ENCODE data around the gene ISL1. TPM values are rescaled to one million over a fixed set of nuclear protein-coding genes. Genes with fewer than 3 reads are reported as not detected.
A peak's percentile ranks its signal among the peaks of the same experiment; 100 is the strongest.

Gene ISL1
- total RNA-seq, 1 experiment from 2014 or later, result 13.2 TPM

GRCh38 chr5:51386916-51387883 lies 4.0 kb downstream of the ISL1 start:
- DNase-seq (ENCODE audit: low spot score), result no peak

- no peak for DNase-seq (ENCODE audit: low spot score)
Measured at GRCh38 chr5:51387884-51388275, 4.6 kb downstream of the ISL1 start.

DNA sequence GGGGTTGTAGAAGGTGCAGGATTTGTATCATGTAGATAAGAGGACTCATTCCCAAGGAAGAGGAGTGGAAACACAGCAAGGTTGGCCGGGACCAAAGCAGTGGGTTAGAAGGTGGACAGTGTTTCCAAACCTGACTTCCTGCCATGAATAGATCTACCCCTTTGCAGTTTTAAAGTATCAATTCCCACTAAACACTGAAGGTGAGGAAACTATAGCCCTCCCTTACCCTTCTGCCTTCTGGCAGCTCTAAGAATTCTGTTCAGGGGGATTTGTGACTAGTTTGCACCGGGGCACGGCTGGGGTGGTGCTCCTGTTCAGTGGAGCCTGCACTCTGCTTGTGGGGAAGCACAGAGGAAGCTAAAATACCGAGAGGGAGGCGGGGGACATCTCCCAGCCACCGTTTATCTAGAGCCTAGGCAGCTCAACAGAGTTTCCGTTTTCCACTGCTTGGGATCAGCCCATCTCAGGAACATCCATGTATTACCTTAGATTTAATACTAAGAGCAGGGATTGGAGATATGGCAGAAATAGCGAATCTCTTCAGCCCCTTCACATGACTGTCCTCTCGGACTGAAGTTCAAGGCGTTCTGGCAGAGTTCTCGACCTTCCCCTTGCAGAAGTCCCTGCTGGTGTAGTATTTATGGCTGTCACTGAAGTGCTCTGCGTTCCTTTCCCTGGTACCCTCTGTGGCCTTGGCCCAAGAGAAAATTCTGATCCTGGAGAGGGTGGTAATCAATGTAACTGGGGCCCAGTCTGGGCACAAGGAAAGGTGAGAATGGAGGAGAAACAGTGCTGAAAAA lies 5.4 kb downstream of the ISL1 start:
- no peak for DNase-seq (ENCODE audit: low spot score)

DNA sequence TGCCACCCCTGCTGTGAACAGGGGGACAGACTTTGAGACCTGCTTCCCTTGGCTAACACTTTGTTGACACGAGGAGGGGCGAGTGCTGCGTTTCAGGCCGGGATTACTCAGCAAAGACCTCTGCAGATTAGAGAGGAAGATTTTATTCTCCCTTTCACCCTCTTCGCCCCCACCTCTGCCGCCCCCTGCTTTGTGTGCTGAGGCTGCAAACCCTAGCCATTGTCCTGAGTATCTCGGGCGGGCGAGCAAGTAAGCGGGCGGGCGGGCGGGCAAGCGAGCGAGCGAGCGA lies 6.0 kb downstream of the ISL1 start:
- DNase-seq (ENCODE audit: low spot score), result no peak

- no peak for DNase-seq (ENCODE audit: low spot score)
Measured at GRCh38 chr5:51389577-51390463, 6.6 kb downstream of the ISL1 start.

DNA sequence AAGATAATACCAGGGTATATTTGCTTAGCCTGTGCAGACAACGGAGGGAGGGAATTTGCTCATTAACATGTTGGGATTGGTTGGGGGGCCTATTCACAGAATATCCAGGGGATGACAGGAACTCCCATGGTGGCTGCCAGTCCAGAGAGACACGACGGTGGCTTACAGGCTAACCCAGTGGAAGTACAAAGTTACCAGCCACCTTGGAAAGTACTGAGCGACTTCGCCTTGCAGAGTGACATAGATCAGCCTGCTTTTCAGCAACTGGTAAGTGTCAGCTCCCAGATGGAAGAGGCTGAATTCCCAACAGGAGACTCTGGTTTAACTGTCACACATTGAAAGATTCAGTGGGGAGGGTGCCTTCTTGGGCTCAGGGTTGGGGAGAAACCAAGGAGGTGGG lies 7.9 kb downstream of the ISL1 start:
- no peak for DNase-seq (ENCODE audit: low spot score)

- no peak for DNase-seq (ENCODE audit: low spot score)
Measured at GRCh38 chr5:51392689-51393199, 9.5 kb downstream of the ISL1 start.

GRCh38 chr5:51394609-51395008 lies 11.4 kb downstream of the ISL1 start:
- no peak for DNase-seq (ENCODE audit: low spot score)

DNA sequence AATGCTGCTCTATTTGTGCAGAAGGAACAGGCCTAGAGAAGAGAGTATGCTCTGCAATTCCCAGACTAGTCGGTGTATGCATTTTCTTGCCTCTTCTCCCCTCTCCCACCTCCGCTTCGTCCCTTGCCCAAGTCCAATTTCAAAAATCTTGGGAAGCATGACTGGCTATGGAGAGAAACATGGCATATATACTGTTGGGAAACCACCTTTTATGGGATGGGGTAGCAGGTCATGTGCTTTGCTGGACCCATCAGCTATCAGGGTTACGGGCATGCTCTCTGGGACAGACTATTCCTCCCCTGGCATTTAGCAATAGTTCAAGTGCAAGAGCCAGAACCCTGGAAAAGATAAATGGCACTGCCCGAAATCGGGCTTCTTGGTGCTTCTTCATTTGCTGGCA lies 12.0 kb downstream of the ISL1 start:
- DNase-seq (ENCODE audit: low spot score), result no peak

DNA sequence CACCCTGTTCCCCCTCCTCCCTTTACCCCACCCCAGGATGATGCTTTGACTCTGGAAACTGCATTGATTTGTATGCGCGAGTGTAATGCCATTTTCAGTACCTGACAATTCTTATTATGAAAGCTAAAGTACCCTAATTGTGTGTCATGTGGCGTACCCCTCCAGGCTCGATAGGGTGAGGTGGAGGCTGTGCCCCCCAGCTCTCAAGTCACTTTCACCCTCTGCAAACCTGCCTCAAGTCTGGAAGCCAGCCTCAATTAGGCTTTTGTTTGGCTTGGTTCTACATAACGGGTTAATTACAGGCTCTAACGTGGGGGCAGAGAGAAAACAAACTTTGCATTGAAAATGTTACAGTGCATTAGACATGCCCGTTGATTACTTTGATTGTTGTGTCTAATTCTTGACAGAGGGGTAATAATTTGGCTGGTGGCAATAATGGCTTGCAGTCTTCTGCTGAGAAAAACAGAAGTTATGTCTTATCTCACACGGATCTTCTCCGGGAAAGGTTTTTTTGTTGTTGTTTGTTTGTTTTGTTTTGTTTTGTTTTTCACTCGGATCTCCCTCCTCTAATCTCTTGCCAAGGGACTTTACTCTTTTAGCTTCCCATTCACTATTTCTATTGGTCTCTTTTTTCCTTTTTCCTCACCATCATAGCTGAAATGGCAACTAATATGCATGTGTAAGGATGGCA lies 12.6 kb downstream of the ISL1 start:
- DNase-seq (ENCODE audit: low spot score), result no peak

GRCh38 chr5:51396797-51397196 lies 13.5 kb downstream of the ISL1 start:
- no peak for DNase-seq (ENCODE audit: low spot score)

DNA sequence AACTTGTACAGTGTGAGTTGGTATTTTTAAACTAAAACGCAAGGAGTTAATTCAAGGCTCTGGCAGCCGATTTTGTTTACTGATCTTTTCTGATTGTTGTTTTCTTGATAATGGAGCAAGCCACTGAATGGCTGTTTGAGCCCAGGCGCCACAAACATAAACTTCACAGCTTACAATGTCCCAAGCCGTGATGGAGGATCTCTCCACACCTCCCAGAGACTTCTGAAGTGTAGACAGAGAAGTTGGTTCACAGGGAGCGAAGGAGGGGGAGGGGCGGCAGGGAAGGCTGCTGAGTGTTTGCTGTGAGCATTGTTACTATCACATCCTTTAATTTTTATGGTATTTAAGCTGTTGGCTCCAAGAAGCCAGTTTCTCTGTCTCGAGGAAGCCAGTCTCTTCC lies 14.7 kb downstream of the ISL1 start:
- no peak for DNase-seq (ENCODE audit: low spot score)

- DNase-seq (ENCODE audit: low spot score), result no peak
Measured at GRCh38 chr5:51398875-51399642, 15.8 kb downstream of the ISL1 start.

DNA sequence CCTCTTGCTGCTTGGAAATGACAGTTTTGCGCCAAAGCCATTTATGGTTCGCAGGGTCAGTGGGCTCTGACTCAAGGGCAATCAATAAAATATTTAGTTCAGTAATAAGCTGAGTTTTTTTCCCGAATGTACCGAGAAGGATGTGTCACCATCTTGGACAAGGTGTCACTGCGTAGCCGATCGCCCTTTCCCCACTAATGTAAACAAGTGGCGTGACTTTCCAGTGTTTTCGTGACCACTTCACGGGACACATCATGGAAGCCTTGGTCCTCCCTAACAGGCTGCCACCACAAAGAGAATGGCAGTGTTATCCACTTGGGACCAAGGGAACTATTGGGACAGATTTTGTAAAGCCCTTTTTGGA lies 16.4 kb downstream of the ISL1 start:
- DNase-seq (ENCODE audit: low spot score), result no peak

DNA sequence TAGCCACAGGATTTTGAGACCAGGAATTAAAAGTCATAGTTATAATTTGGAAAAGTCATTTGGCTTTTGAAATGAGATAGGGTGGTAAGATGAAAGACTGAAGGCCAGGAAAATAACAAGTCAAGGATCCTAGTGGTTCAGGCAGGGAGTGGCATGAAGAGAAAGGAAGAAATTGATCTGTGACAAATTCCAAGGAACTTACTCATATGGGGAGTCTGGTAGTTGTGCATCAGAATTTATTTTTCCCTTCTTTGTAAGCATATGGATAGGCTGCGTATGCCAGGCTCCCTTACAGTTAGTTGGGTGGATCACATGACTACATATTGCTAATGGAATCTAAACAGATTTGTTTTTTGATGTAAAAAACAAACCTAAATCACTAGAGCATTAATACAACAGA lies 21.0 kb downstream of the ISL1 start:
- DNase-seq (ENCODE audit: low spot score), result peak; percentile 30

DNA sequence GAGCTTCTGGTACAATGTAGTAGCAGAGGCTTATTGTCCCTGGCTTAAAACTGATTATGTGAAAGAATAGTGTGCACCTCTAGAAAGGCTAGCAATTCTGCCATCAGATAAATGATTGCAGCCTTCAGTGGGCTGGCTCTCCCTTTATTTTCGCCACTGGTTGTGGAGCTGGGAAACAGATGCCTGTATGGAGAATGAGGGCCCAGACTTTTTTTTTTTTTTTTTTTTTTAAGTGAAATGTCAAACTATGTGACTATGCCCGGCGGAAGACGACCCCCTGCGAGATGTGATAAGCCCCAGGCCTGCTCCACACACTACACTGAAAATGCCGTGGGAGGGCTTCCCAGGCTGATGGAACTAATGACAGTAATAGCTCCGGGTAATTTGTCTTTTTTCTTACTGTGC lies 28.7 kb downstream of the ISL1 start:
- DNase-seq (ENCODE audit: low spot score), result no peak

DNA sequence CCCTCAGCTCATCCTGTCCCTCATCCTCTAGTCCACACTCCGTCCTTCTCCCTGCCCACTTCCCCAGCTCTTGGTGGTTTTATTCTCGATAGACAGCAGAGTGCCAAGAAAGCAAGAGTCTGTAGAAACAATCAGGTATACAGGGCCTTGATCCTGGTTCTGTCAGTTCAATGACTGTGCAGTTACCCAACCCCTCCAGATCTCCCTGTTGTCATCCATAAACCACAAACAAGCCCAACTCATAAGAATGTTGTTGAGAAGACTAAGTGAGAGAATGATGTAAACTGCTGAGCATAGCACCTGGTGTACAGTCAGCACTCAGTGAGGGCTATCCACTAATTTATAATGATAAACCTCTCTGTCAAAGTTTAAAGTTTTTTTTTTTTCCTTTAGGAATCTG lies 31.3 kb downstream of the ISL1 start:
- DNase-seq (ENCODE audit: low spot score), result no peak

- no peak for DNase-seq (ENCODE audit: low spot score)
Measured at GRCh38 chr5:51416149-51416548, 32.9 kb downstream of the ISL1 start.

- peak; percentile 93 for DNase-seq (ENCODE audit: low spot score)
Measured at GRCh38 chr5:51433052-51433710, 49.9 kb downstream of the ISL1 start.

GRCh38 chr5:51439232-51439631 lies 56.0 kb downstream of the ISL1 start:
- DNase-seq (ENCODE audit: low spot score), result no peak
